ENCODE data around the gene TTLL11.

TTLL11 gene

DNA sequence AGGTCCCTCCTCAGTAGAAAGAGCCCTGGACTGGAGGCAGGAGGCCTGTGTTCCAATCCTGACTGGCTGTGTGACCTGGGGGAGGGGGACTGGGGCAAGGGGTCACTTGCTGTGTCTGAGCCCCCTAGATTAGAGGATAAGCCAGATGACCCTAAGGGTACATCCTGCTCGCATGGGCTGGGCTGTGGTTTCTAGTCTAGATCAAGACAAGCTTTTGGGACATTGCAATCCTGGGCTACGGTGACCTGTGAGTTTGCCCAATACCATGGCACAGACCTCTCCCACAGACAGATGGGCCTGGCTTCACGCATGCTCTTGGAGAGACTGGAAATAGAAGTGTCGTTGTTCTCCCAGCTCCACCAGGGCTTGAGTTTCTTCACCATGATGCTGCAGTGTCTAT, 39.4 kb upstream of the TTLL11 start:
- TF ChIP-seq, protein P1, sequence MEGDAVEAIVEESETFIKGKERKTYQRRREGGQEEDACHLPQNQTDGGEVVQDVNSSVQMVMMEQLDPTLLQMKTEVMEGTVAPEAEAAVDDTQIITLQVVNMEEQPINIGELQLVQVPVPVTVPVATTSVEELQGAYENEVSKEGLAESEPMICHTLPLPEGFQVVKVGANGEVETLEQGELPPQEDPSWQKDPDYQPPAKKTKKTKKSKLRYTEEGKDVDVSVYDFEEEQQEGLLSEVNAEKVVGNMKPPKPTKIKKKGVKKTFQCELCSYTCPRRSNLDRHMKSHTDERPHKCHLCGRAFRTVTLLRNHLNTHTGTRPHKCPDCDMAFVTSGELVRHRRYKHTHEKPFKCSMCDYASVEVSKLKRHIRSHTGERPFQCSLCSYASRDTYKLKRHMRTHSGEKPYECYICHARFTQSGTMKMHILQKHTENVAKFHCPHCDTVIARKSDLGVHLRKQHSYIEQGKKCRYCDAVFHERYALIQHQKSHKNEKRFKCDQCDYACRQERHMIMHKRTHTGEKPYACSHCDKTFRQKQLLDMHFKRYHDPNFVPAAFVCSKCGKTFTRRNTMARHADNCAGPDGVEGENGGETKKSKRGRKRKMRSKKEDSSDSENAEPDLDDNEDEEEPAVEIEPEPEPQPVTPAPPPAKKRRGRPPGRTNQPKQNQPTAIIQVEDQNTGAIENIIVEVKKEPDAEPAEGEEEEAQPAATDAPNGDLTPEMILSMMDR (IDR thresholded peaks at IDR 0.05): no peak

DNA sequence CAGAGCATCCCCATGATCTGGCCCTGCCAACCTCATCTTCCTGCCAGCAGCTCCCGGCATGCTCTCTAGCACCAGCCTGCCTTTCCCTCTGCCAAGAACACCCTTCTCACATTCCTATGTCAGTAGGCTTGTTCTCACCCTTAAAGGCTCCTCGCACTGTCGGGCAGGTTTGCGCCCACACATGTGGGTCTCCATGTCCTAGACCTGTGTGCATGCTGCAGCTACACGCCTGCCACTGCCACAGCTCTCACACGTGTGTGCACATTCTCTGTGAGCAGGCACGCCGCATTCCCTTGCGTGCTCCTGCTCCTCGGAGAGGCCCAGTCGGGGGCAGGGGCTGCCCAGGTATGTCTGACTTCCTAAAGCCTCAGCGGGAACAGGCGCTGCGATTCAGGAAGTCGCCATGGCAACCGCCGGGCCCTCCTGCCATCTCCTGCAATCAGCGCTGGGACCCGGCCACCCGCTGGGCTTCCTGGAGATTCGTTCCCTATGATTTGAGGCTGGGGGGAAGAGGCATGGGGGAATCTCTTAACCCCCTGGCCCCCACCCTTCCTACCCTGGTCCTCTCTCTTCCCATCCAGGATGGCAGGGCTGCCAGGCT, 38.4 kb upstream of the TTLL11 start:
- no peaks in the 10 kb centered on the region for H3K36me3 ChIP-seq (ENCODE audit: control insufficient read depth, insufficient read depth, low read length)
- no peak overlapping the region for H3K9ac ChIP-seq
- peak overlapping the region; percentile 28 for H2AFZ ChIP-seq
- no peaks in the 10 kb centered on the region for H3K79me2 ChIP-seq
- TF ChIP-seq, protein P1 (IDR thresholded peaks at IDR 0.05): no peak
- no peak overlapping the region for H3K4me2 ChIP-seq (ENCODE audit: low read length)
- H3K4me3 ChIP-seq (ENCODE audit: low read depth, low read length): no peak overlapping the region
- no peaks in the 10 kb centered on the region for H3K4me1 ChIP-seq
- no peak overlapping the region for H3K27ac ChIP-seq
- H3K9me3 ChIP-seq (ENCODE audit: control insufficient read depth, low read length): no peaks in the 10 kb centered on the region
- H3K27me3 ChIP-seq (ENCODE audit: control insufficient read depth, insufficient read depth, low read length): no peaks in the 10 kb centered on the region

More for the DNA sequence above, 39.4 kb upstream of the TTLL11 start:
- Histone ChIP-seq H2AFZ (no peak overlapping the region), H3K79me2 (no peaks in the 10 kb centered on the region), H3K27ac (no peak overlapping the region), H3K27me3 (ENCODE audit: control insufficient read depth, insufficient read depth, low read length) (no peaks in the 10 kb centered on the region), H3K9ac (no peak overlapping the region), H3K4me2 (ENCODE audit: low read length) (no peak overlapping the region), H3K4me1 (no peaks in the 10 kb centered on the region), H3K36me3 (ENCODE audit: control insufficient read depth, insufficient read depth, low read length) (no peaks in the 10 kb centered on the region), H3K9me3 (ENCODE audit: control insufficient read depth, low read length) (no peaks in the 10 kb centered on the region), H3K4me3 (ENCODE audit: low read depth, low read length) (no peak overlapping the region)

DNA sequence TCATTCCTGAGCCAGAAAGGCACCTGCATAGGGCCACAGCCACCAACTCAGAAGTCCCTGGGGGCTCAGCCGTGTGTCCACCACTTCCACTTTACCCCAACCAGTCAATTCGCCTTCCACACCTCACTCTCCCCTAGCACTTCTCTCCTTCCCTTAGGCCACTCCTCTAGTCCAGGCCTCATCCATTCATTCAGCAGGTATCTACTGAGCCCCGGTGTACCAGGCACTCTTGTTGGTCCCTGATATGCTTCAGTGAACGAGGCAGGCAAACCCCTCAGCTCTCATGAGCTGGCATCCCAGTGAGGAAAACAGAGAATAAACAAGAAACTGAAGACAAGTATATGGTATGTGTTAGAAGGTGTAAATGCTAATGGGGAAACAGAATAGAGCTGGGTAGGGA, 37.7 kb upstream of the TTLL11 start:
- H3K4me2 ChIP-seq (ENCODE audit: low read length): no peak overlapping the region
- no peak overlapping the region for H2AFZ ChIP-seq
- TF ChIP-seq, protein P1 (IDR thresholded peaks at IDR 0.05): no peak
- no peaks in the 10 kb centered on the region for H3K9me3 ChIP-seq (ENCODE audit: control insufficient read depth, low read length)
- H3K36me3 ChIP-seq (ENCODE audit: control insufficient read depth, insufficient read depth, low read length): no peaks in the 10 kb centered on the region
- no peak overlapping the region for H3K27ac ChIP-seq
- H3K4me1 ChIP-seq: no peaks in the 10 kb centered on the region
- no peak overlapping the region for H3K9ac ChIP-seq
- no peaks in the 10 kb centered on the region for H3K27me3 ChIP-seq (ENCODE audit: control insufficient read depth, insufficient read depth, low read length)
- no peaks in the 10 kb centered on the region for H3K79me2 ChIP-seq
- H3K4me3 ChIP-seq (ENCODE audit: low read depth, low read length): no peak overlapping the region

DNA sequence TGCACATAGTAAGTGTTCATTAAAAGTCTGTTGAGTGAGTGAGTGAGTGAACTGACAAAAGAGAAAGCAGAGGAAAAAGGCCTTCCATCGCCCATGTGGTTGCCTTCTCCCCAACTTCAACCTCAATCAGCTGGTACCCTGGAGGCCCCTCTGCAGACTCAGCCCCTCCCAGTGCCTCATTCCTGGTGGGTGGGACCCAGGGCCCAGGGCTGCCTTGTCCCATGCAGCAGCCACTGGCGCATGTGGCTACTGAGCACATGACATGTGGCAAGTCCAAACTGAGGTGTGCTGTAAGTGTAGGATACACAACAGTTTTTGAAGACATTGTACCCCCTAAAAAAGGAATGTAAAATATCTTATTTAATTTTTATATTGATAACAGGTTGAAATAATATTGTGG, 36.9 kb upstream of the TTLL11 start:
- Histone ChIP-seq H3K79me2 (no peaks in the 10 kb centered on the region), H3K4me3 (ENCODE audit: low read depth, low read length) (no peak overlapping the region), H3K9ac (no peak overlapping the region), H3K36me3 (ENCODE audit: control insufficient read depth, insufficient read depth, low read length) (no peaks in the 10 kb centered on the region), H3K4me2 (ENCODE audit: low read length) (no peak overlapping the region), H2AFZ (no peak overlapping the region), H3K27me3 (ENCODE audit: control insufficient read depth, insufficient read depth, low read length) (no peaks in the 10 kb centered on the region), H3K4me1 (no peaks in the 10 kb centered on the region), H3K27ac (no peak overlapping the region), H3K9me3 (ENCODE audit: control insufficient read depth, low read length) (no peaks in the 10 kb centered on the region)
- TF ChIP-seq, protein P1 (IDR thresholded peaks at IDR 0.05): no peak

DNA sequence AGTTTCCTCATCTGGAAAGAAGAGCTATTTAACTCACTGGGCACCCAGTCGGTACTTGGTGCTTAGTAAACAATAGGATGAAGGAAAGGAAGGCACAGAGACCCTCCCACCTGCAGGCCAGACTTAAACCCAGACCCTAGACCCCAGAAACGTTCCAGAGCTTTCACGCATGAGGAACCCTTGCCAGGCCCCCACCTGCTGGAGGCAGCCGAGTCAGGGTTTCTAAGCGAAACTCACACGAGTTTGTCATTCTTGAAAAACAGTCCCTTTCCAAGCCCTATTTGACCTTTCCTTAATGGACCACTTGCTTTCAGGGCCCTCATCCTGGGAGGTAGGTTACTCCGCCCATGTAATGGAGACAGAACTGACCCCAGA, 35.8 kb upstream of the TTLL11 start:
- Histone ChIP-seq H3K27ac (no peak overlapping the region), H2AFZ (no peak overlapping the region), H3K4me2 (ENCODE audit: low read length) (no peak overlapping the region), H3K36me3 (ENCODE audit: control insufficient read depth, insufficient read depth, low read length) (no peaks in the 10 kb centered on the region), H3K27me3 (ENCODE audit: control insufficient read depth, insufficient read depth, low read length) (no peaks in the 10 kb centered on the region), H3K9me3 (ENCODE audit: control insufficient read depth, low read length) (no peaks in the 10 kb centered on the region), H3K4me3 (ENCODE audit: low read depth, low read length) (no peak overlapping the region), H3K4me1 (no peaks in the 10 kb centered on the region), H3K79me2 (no peaks in the 10 kb centered on the region), H3K9ac (no peak overlapping the region)
- TF ChIP-seq, protein P1 (IDR thresholded peaks at IDR 0.05): no peak
